Activated CD4-positive, alpha-beta T cell treated with anti-CD3 and anti-CD28 coated beads for 24 hours (primary cell): ENCODE data around the gene NPPB.
A peak's percentile ranks its signal among the peaks of the same experiment; 100 is the strongest.
"Not testable (repeated sequence)": the region's sequence is repeated elsewhere in the genome, so short reads cannot be mapped to it uniquely, and the experiment has no call there.

Experiments used
- DNase-seq, 2 donors: peaks; one replicate each; pipeline ENCODE4 v3.0.0-alpha.2; 2020; ENCODE audit warnings: low read depth in 2 of 2

Gene NPPB

DNA sequence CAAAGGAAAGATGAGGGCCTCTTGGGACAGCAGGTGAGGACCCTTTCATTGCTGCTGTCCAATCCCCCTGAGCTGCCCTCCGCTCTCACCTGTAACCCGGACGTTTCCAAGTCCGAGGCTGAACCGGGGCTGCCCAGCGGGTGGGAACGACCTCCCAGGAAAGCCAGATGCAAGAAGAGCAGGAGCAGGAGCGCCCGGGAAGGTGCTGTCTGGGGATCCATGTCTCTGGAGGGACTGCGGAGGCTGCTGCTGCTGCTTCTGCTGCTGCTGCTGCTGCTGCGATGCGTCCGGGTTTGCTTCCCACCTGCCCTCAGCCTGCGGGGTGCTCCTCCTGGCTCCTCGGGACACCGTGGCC is at the start of gene NPPB:
NPPB (minus strand) TSS at position 333 of the 355 bp plus-strand sequence; CDS start at position 221, 112 bp downstream.
- no peak for DNase-seq

DNA sequence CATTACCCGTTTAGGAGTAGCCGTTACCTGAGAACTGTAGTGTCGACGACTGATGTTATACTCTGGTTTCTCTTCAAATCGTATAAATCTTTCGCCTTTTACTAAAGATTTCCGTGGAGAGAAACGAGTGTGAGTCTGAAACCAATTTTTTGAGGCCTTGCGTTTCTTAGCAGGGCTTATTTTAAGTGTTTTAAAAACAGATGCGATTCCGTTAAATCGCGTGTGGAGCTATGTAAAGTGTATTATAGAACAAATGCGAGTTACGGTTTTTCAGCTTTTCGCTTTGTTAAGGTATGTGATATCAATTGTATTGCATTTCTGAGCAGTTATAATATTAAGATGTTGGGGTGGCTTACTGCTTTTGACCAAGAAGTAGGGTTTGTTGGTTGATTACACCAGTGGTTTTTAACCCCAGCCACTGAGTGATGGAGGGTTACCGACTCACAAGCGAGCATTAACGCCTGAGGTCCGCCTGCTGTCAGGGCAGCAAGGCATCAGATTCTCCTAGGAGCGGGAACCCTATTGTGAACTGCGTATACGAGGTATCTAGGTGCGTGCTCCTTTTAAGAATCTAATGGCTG is 49.4 kb upstream of the NPPB start:
- DNase-seq, result peak; percentile 45 to 67

DNA sequence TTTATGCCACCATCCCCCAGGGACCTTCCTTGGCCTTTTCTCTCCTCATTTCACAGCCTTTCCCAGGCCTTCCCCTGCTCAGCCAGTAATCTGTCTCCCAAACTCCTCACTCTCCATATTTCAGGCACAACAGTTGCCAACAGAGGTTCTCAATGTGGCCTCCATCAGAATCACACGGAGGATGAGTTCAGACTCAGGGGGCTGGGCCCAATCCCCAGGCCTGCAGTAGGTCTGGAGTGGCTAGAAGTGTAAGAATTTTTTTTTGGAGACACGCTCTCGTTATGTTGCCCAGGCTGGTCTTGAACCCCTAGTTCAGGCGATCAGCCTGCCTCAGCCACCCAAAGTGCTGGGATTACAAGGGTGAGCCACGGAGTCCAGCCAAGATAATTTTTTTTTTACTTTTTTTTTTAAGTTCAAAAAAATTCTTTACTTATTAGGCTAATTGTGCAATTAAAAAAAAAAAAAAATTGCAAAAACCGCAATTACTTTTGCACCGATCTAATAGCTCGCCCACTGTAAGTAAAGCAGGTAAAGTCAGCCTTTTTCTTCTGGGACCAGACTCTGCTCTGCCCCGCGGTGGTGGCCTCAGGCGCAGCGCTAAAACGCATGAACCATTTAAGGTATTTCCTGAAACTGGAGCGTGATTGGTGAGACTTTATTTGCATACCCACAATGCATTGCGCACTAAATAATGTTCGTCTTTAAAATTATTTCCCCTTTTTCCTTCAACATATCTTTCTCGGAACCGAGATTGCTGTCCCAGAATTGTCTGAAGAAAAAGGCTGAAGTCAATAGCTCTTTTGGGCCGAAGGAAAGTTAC is 48.7 kb upstream of the NPPB start:
- peak; percentile 69 to 90 for DNase-seq

DNA sequence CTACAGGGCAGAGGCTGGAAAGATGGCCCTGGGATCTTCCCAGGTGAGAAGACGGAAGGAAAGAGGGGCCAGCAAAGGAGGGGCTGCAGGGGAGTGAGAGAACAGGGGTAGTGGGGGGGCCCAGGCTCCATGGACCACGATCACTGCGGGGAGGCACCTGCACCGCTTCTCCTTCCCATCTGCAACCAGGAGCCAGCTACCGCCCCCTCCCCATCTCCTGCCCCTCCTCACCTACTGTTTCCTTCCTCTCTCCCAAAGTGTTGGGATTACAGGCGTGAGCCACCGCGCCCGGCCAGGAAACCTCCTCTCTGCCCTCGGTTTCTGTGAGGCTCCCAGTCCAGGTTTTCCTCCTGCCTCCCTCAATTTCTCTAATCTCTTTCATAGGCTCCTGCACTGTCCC is 48.1 kb upstream of the NPPB start:
- DNase-seq, result no peak

DNA sequence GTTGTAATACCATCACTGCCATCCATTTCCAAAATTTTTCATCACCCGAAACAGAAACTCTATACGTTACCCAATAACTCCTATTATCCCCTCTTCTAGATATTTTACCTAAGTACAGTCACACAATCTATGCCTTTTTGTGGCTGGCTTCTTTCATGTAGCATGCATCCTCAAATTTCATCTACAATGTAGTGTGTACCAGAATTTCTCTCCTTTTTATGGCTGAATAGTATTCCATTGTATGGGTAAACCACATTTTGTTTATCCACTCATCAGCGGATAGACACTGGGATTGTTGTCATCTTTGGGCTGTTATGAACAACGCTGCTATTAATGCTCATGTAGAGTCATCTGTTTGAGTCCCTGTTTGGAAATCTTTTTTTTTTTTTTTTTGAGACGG is 46.2 kb upstream of the NPPB start:
- DNase-seq, result no peak

DNA sequence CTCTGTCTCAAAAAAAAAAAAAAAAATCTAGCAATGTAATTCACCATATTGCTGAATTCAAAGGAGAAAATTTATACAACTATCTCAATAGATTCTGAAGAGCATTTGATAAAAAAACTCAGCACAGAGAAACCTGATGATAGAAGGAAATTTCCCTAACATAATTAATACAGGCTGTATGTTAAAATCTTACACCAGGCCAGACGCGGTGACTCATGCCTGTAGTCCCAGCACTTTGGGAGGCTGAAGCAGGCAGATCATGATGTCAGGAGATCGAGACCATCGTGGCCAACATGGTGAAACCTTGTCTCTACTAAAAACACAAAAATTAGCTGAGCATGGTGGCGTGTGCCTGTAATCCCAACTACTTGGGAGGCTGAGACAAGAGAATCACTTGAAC is 45.4 kb upstream of the NPPB start:
- DNase-seq, result not testable (repeated sequence)

DNA sequence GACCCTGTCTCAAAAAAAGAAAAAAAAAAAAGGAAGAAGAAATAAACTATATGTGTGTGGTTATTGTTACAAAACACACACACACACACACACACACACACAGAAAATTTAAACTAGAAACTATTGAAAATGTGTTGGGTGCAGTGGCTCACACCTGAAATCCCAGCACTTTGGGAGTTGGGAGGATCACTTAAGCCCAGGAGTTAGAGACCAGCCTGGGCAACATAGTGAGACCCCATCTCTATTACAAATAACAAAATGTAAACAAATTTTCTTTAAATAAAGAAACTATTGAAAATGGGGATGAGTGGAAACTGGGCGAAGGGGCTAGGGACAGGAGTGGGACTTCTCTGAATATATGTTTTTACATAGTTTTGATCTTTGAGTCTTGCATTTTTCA is 44.5 kb upstream of the NPPB start:
- no peak for DNase-seq

DNA sequence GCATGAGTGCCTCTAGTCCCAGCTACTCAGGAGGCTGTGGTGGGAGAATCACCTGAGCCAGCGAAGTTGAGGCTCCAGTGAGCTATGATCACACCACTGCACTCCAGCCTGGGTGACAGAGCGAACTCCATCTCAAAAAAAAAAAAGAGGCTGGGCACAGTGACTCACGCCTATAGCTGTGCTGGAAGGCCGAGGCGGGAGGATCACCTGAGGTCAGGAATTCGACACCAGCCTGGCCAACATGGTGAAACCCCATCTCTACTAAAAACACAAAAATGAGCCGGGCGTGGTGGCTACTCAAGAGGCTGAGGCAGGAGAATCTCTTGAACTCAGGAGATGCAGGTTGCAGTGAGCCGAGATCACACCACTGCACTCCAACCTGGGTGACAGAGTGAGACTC is 42.7 kb upstream of the NPPB start:
- not testable (repeated sequence) for DNase-seq

DNA sequence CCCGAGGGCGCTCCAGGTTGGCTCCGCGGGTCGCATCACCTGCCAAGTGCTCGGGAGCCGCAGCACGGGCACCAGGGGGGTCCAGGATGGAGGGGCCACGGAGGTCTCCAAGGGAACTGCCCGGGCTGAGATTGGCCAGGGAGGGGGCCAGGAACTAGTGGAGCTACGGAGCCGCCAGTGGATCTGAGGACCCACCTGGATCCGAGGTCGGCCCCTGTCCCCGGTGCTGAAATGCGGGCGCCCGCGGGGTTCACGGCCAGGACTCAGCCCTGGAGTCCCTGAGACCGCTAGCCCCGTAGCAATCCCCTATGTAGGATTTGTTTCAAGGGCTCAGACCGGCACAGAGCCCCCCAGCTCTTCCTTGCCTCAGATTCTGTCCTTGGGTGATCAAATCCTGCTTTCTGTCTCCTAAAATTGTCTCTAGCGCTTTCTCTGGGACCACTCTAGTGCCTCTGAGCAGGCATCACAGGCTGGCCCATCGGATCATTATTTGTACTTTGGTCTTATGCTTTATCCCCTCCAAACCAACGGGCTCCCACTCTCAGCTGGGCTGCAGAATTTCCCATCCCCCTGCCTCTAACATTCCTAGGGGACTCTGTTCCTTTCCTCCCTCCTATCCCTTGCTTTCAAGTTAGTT is 40.2 kb upstream of the NPPB start:
- no peak for DNase-seq

DNA sequence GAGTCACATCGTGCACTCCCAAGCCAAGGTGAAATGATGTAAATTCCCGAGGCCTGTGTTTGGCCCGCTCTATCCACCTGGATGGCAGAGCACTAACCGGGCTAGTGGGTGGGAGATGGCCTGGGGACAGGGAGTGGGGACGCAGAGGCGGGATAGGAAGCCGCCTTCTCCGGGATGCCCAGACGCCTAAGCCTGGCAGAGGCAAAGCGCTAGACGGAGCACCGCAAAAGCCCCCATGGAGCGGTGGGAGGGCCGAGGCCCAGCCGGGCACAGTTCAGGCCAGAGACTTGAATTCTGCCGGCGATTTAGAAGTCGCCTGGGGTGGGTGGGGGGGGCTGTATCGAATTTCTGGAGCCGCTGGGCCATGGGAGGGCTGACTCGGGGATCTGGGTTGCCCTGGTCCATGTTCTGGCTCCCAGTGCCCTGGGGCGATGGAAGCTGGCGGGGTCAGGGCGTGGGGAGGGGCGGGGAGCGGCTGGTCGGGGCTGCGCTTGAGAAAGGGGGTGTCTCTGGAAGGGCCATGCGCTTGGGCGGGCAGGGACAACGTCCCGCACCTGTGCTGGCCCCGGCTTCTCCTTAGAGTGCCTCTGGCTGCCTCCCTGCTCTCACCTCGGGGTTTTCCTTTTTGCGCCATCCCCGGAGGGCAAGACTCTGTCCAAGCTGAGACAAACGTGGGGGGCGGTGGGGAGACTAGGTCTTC is 39.5 kb upstream of the NPPB start:
- no peak for DNase-seq

DNA sequence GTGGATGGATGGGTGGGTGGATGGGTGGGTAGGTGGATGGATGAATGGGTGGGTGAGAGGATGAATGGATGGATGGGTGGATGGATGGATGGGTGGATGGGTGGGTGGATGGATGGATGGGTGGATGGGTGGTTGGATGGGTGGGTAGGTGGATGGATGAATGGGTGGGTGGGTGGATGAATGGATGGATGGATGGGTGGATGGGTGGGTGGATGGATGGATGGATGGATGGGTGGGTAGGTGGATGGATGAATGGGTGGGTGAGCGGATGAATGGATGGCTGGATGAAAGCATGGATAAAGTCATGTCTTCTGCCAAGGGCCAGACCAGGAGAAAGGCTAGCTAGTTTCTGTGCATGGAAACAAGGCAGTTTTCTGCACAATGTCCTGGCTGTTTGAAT is 35.8 kb upstream of the NPPB start:
- not testable (repeated sequence) for DNase-seq

DNA sequence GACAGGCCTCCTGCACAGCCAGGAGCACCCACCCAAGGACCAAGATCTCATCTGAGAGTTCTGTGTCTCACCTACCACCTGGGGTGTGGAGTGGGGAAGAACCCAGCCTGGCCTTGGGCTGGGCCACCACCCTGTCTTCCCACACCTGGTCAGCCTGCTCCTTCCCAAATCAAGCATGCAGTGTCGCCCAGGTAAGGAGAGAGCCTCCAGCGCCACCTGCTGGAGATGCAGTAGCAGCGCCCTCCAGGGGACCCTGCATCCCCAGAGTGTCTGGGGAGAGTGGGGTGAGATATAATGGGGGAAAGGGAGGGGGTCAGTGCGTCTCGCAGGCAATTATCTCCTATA is 35.1 kb upstream of the NPPB start:
- peak; percentile 53 to 60 for DNase-seq

DNA sequence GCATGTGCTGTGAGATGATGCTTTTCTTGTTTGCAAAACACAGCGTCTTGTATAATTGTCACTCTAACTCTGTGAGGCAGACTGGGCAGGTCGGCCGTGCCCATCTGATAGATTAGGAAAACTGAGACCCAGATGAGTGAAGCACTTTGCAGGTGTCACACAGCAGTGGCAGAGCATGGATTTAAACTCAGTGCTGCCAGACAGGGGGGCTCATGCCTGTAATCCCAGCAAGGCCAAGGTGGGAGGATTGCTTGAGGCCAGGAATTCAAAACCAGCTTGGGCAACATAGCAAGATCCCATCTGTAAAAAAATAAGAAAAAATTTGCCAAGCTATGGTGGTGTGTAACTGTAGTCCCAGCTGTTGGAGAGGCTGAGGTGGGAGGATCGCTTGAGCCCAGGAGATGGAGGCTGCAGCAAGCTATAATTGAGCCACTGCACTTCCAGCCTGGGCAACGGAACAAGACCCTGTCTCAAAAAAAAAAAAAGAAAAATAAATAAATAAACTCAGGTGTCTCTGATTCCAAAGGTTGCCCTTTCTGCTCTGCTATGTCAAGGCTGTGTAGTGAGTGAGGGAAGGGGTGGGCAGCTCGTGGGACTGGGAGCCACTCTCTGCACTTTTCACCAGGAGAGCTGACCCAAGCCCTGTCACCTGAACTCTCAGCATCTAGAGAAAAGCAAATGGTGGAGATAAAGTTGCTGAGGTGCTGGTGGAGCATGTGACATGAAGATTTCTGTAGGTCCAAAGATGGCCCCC is 32.9 kb upstream of the NPPB start:
- no peak for DNase-seq

DNA sequence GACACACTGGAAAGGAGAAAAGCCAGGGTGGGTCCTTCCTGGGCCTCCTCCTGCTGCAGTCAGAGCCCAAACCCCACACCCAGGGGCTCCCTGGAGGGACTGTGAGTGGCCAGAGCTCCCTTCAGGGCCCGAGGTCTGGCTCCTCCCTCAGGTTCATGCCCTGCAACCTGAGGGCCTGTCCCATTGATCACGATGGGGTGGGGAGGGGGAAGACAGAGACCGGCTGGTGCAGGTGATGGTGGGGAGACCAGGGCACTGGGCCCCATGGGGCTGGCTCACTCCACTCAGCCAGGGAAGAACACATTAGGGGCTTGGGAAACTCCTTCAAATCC is 30.1 kb upstream of the NPPB start:
- no peak for DNase-seq

DNA sequence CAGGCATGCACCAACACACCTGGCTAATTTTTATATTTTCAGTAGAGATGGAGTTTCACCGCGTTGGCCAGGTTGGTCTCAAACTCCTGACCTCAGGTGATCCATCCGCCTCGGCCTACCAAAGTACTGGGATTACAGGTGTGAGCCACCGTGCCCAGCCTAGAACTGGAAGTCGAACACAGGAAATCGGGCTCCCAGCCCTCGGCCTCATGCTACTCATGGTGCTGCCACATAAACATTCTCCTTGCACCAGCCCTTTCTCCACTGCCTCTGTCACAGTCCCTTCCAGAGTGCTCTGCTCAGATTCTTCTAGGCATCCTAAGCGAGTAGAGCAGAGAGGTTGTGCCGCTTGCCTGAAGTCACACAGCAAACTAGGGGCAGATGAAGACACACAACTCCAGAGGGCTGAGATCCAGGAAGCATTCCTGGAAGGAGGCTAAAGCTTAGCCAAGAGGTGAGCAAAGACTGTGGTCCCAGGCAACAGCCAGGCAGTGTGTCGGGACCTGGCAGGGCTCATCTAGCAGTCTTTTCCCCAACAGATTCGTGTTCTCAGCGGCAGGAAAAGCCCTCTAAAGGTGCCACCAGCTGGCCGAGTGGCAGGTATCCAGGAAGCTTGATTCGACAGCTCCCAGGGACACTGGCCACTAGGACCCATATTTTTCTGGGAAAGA is 29.6 kb upstream of the NPPB start:
- no peak for DNase-seq

DNA sequence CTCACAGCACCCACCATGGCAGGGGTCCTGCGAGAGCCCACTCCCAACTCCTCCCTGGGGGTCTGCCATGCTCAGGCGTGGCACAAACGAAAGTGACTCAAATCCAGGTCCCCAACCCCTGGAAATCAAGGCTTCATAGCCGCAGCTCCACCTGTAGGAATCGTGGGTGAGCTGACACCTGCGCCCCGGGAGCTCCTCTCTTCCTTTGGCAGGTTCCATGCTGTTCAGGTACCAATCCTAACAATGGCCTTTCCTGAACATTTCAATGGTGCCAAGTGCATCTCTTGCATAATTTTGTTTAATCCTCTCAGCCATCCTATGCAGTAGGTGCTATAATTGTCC is 28.9 kb upstream of the NPPB start:
- no peak for DNase-seq

DNA sequence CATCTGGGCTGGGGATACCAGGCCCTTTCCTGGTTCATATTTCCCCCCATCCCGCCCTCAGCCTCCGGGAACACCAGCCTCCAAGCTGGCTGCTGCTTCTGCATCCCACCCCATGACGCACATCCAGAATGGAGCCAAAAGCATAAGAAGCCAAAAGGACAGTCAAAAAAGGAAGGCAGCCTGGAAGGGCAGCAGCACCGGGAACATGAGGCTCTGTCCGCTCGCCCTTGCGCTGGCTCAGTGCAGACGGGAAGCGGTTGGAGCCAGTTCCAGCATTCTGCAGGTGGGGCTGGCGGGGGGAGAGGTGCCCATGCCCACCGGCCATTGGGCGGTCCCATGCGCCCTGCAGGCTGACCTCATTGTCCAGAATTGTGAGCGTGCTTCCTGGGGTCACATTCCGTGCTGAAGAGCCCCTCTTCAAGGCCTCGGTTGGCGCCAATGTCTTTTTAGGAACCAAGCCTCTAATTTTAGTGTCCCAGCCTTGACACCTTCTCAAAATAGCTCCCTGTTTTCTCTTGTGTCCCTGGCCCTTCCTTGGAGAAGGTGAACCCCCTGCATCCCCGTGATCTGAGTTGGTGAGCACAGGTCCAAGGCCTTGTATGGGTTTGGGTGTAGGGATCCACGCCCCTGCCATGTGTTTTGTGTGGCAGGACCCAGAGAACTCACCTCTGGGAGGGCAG is 28.4 kb upstream of the NPPB start:
- no peak for DNase-seq

DNA sequence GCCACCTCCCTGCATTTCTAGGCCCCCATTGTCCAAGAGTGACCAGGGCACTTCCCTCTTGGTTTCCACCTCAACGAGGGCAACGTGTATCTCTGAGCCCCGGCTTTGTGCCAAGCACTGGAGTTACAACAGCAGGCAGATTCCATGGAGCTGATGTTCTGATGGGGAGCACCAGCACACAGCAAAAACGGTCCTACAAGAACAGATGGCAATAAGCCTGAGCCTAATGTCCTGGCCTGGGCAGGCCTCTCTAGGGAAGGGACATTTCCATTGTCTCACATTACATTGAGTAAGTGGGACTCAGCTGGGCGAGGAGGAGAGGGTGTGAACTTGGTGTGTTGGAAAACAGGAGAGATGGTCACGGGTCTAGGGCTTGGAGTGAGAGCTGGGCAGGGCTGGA is 27.2 kb upstream of the NPPB start:
- no peak for DNase-seq

DNA sequence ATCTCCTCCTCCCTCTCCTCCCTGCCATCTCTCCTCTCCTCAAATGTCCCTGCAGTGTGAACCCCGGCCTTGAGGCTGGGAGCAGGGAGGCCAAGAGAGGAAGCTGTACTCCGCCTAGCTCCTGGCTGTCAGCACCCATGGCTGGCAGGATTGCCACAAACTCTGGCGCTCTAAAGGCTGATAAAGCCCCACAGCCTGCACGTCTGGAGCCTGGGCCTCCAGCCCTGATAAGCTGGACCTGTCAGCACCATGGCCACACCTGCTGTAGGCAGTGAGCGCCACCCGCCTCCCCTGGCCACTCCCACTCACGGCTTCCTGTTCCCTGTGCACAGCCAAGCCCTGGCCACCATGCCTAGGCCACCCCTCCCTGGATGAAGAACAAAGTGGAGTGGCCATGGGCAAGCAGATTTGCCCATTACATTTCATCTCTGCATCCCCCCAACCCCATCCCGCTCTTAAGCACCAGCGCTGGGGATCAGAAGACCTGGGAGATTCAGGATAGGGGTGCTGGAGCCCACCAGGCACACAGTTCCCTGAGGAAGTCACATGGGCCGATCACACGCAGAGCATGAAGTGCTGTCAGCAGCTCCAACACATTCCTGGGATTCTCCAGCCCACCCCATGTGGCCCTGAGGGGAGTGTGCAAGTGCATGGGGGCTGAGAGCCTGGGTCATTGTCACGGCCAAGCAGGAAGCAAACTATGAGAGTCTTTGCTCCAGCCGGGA is 24.2 kb upstream of the NPPB start:
- DNase-seq, result no peak

DNA sequence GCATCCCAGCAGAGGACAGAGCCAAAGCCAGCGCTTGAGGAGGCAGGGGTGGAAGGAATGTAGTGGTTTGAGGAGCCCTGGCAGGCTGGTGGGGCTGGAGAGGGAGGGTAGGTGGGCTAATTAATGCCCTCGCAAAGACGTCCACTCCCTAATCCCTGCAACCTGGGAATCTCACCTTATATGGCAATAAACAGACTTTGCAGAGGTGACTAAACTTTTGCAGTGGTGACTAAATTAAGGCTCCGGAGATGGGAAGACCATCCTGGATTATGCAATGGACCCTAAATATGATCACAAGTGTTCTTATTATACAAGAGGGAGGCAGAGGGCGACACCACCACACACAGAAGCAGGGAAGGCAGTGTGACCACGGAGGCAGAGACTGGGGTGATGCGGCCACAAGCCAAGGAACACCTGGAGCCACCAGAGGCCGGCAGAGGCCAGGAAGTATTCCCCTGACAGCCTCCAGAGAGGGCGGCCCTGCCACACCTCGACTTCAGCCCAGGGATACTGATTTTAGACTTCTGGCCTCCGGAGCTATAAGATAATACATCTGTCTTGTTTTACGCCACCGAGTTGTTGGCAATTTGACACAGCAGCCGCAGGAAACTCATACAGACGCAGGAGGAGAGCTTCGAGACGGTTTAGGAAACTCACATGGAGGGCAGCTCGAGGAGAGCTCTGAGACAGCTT is 23.1 kb upstream of the NPPB start:
- DNase-seq, result no peak
